ES-I3 (cell line): ENCODE data around the gene GSS.
A peak's percentile ranks its signal among the peaks of the same experiment; 100 is the strongest.

Experiments
- H3K36me3 ChIP-seq: 2 replicates; pipeline ENCODE4 v1.6.1; 2013; ENCODE audit warnings: mild to moderate bottlenecking, low read length, control low read depth, moderate library complexity; ENCODE audit not compliant: insufficient read depth
- H3K4me1 ChIP-seq: 2 replicates; pipeline ENCODE4 v1.6.1; 2013; ENCODE audit warnings: mild to moderate bottlenecking, control low read depth, low read length; ENCODE audit not compliant: insufficient read depth
- H3K9ac ChIP-seq: 2 replicates; pipeline ENCODE4 v1.6.1; 2013; ENCODE audit warnings: low read depth, mild to moderate bottlenecking, low read length, moderate library complexity
- H3K9me3 ChIP-seq: 2 replicates; pipeline ENCODE4 v1.6.1; 2013; ENCODE audit warnings: mild to moderate bottlenecking, low read length, moderate library complexity; ENCODE audit not compliant: control insufficient read depth, insufficient read depth

GSS gene

DNA sequence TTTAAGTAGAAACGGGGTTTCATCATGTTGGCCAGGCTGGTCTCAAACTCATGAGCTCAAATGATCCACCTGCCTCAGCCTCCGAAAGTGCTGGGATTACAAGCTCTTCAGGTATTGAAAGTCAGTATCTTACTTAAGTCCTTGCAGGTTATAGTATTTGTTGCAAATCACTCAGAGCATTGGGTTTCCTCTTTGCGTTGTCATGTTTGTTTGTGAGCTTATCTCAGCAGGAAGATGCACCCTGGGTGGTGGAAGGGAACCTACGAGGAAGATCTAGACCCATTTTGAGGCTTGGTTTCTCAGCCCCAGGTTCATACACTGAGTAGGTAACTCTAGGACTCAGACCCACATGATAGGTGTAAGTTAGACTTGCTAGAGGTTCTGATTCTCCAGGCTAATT is 18.6 kb upstream of the GSS start:
- H3K9ac ChIP-seq: no peak overlapping the region
- no peaks in the 10 kb centered on the region for H3K9me3 ChIP-seq
- H3K4me1 ChIP-seq: peaks cover 4% of the 10 kb centered on the region; the same call in 1 of the 2 replicates
- H3K36me3 ChIP-seq: no peaks in the 10 kb centered on the region

DNA sequence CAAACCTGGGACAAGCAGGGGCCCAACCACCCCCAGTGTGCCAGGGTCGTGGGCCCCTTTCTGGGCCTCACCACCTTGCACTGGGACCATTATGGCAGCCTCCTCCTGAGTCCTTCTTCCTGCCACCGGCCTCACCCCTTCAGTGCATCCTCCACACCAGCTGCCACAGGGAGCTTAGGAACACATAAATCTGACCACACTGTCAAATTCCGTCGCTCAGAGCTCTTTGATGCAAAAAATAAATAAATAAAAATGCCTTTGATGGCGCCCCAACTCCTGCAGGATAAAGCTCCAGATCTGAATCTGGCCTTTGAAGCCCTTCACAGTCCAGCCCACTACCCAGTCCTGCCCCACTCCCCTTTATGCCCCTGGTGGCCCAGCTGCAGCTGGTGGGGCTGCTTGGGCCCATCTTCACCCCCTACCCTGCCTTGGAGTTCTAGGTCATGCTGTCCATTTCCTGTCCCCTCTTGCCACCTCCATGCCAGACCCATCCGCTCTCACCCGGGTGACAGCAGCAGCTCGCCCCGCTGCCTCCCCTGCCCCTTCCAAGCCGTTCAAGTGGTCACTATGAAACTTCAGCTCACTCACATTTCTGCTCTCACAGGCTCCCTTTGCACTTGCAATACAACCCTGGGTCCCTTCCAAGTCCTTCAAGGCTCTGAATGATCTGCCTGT is 16.1 kb upstream of the GSS start:
- H3K36me3 ChIP-seq: no peaks in the 10 kb centered on the region
- H3K9me3 ChIP-seq: no peaks in the 10 kb centered on the region
- H3K4me1 ChIP-seq: no peaks in the 10 kb centered on the region
- H3K9ac ChIP-seq: no peak overlapping the region

DNA sequence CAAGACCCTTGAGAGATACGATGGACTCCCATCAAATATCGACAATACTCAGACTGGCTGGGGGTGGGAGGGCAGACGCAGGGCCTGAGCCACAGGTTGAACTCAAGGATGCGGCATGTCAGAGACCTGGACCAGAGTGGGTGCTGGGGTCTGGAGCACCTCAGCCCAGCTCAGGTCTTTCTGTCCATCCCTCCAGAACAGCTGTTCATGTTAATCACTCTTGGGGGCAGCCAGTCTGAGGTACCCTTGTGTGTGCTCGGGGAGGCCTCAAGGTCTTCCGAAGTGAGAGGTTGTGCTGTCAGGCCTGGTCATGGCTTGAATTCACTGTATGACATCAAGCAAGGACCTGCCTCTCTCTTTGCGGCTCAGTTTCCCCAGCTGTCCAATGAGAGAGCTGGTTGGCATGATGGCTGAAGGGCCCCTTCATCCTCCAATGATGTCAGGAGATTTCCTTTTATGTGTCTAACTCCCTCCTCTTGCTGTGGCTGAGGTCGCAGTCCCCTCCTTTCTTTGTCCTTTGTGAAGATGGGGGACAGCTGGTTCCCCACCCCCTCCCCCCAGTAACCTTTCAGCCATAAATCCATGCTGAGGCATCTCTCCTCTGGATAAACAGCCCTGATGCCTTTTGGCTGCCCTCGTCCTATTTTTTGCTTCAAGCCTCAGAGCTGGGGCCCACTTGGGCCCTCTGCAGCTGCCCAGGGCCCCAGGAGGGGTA is 15.4 kb upstream of the GSS start:
- no peaks in the 10 kb centered on the region for H3K9me3 ChIP-seq
- H3K36me3 ChIP-seq: no peaks in the 10 kb centered on the region
- H3K9ac ChIP-seq: no peak overlapping the region
- no peaks in the 10 kb centered on the region for H3K4me1 ChIP-seq

DNA sequence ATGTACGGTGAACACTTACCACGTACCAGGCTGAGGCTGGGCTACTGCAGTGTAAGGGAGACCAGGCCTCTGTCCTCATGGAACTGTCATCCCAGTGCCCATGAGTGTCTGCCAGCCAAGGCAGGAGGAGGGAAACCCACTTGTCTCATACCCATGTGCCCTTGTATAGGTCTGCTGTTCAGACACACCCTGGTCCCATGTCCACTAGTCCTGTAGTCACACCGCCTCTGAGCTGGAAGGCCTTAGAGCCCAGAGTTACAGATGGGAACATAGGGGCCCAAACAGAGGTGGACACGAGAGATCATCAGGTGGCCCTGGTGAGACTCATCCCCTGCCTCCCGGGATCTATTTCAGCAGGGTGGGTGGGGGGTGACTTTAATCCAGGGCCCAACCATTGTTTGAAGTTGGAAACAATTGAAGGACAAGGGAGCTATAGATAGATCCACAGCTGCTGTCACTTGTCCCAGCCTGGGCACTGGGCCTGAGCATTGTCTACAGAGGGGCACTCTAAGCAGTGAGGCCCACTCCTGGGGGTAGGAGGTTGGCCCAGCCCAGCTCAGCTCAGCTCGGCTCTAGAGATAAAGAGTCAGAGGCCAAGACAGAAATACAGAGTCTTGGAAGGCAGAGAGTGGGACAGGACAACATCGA is 14.7 kb upstream of the GSS start:
- no peaks in the 10 kb centered on the region for H3K36me3 ChIP-seq
- H3K9ac ChIP-seq: no peak overlapping the region

DNA sequence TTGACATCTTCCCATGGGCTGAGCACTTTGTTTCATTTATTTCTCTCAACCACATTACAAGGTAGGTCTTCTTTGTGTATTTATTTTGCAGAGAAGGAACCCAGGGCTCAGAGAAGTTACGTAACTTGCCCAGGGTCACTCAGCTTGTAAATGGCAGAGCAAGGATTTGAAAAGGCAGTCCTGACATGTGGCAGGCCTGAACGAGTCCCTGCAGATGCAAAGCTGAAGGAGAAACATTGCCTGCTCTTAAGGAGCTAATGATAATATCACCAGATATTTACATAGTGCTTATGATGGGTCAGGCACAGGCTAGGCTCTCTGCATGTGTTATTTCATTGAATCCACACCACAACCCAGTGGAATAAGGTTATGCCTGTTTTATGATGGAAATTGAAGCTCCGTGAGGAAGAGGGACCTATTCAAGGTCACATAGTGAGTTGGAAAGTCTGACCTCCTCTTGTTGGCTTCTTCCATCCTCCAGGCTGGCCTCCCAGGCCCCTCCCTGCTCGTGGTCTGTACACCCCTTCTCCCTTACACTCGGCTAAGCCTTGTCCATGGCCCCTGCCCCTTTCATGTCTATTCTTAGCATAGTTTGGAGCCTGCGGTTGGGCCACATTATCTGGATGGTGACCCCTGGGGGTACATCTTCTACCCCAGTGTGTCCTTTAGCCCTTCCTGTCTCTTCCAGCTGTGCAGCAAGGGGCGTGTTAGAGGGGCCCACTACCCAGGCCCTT is 12.6 kb upstream of the GSS start:
- no peaks in the 10 kb centered on the region for H3K9me3 ChIP-seq
- no peak overlapping the region for H3K9ac ChIP-seq
- H3K4me1 ChIP-seq: no peaks in the 10 kb centered on the region
- H3K36me3 ChIP-seq: no peaks in the 10 kb centered on the region

More for the DNA sequence above, 14.7 kb upstream of the GSS start:
- H3K4me1 ChIP-seq: no peaks in the 10 kb centered on the region
- H3K9me3 ChIP-seq: no peaks in the 10 kb centered on the region

DNA sequence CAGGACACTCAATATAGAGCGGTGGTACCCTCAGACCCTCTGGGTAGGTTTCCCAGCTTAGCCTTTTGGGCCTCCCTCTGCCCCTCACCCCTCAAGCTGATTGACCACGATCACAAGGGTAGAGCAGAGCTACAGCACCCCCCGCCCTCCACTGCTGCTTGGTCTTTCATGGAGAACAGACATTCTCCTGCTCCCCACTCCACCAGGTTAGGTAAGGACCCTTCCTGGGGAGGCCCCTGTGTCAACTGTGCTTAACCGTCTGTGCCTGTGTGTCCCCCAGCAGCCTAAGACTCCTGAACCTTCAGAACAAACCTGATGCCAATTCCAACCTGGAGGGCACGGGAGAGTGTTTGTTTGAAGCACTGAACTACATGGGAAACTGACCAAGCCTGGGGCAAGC is 11.8 kb upstream of the GSS start:
- Histone ChIP-seq H3K4me1 (no peaks in the 10 kb centered on the region), H3K9ac (no peak overlapping the region), H3K9me3 (no peaks in the 10 kb centered on the region)

DNA sequence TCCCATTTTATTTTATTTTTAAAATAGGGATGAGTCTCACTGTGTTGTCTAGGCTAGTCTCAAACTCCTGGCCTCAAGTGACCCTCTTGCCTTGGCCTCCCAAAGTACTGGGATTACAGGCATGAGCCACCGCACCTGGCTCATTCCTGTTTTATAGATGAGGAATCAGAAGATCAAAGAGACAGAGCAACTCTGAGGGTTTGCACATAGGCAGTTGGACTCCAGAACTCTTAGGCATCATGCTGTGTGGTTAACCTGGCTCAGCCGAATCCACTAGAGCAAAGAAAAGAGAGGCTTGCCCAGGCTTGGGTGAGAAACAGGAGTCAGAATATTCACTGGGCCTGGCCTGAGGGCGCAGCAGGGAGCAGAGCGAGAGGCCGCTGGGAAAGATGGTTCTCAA is 9.4 kb upstream of the GSS start:
- no peaks in the 10 kb centered on the region for H3K36me3 ChIP-seq

More for the DNA sequence above, 11.8 kb upstream of the GSS start:
- H3K36me3 ChIP-seq: no peaks in the 10 kb centered on the region

DNA sequence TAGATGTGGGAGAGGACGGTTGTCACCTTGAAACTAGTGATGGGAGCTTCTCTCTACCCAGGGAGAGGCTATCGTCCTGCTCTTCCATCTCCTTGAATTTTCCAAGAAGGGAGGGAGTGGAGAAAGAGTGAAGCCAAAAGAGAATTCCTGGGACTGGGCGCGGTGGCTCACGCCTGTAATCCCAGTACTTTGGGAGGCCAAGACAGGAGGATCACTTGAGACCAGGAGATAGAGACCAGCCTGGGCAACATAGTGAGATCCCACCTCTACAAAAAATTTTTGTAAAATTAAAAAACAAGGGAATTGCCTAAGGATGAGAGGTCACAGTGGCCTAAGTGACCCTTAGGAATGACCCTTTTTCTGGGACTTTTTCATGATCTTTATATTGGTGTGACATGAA is 8.9 kb upstream of the GSS start:
- no peak overlapping the region for H3K9ac ChIP-seq
- H3K4me1 ChIP-seq: no peaks in the 10 kb centered on the region
- no peaks in the 10 kb centered on the region for H3K9me3 ChIP-seq
- H3K36me3 ChIP-seq: no peaks in the 10 kb centered on the region

More for the DNA sequence above, 9.4 kb upstream of the GSS start:
- no peaks in the 10 kb centered on the region for H3K9me3 ChIP-seq
- no peaks in the 10 kb centered on the region for H3K4me1 ChIP-seq
- no peak overlapping the region for H3K9ac ChIP-seq

DNA sequence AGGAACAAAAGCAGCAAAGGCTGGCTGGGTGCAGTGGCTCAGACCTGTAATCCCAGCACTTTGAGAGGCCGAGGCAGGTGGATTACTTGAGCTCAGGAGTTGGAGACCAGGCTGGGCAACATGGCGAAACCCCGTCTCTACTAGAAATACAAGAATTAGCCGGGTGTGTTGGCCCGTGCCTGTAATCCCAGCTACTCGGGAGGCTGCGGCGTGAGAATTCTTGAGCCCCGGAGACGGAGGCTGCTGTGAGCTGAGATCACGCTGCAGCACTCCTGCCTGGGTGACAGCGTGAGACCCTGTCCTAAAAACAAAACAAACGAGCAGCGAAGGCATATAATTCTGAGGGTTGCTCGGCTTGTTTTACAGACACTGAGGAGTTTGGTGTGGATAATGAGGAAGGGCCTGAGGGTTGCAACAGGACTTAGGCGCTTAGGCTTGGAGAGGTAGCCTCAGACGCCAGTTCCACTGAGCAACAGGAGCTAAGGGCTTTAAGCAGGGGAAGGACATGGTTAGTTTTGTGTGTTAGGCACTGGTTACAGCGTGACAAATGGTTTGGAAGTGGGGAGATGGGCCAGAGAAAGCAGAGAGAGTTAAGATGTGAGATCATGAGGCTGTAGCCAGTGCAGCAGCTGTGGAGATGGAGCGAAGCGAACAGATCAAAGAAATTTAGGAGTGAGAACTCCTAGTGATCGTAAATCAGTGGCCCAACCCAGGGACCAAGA is 1.3 kb upstream of the GSS start:
- Histone ChIP-seq H3K4me1 (peaks cover 20% of the 10 kb centered on the region), H3K36me3 (no peaks in the 10 kb centered on the region), H3K9me3 (no peaks in the 10 kb centered on the region), H3K9ac (no peak overlapping the region)

DNA sequence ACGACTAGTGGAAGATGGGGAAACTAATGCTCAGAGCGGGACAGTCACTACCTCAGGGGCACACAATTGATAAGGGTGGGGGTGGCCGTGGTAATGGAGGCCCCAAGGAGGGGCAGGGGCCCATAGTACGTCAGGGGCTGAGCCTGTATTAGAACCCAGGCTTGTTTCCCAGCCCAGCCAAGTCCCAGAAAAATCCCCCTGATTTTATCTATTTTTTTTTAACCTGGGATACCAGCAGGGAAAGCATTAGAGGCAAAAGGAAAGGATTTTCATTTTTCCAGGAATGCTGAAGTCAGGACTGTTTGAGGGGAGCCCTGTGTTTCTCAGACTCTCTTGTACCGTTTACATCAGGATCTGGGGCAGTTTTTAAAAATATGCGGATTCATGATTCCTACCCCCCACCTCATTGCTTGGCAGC is 444 bp upstream of the GSS start:
- Histone ChIP-seq H3K4me1 (peaks cover 20% of the 10 kb centered on the region), H3K9ac (peak overlapping the region; percentile 74), H3K9me3 (no peaks in the 10 kb centered on the region), H3K36me3 (no peaks in the 10 kb centered on the region)

DNA sequence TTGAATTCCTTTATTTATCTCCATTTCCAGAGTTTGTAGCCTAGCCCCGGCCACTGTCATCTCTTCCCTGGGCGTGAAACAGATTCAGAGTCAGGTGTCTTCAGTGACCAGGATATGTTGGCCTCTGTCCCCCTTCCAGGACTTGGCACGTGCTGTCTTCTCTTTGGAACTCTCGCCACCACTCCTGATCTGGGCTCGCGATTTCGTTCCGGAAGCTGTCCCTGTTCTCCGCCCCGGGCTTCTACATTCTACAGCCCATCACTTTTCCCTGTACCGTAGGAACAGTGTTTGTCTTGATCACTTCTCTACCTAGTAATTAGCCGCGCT is 739 bp downstream of the GSS start:
- Histone ChIP-seq H3K9ac (peak overlapping the region; percentile 74), H3K9me3 (no peaks in the 10 kb centered on the region), H3K36me3 (peaks cover 4% of the 10 kb centered on the region; the same call in 1 of the 2 replicates), H3K4me1 (peaks cover 20% of the 10 kb centered on the region)

DNA sequence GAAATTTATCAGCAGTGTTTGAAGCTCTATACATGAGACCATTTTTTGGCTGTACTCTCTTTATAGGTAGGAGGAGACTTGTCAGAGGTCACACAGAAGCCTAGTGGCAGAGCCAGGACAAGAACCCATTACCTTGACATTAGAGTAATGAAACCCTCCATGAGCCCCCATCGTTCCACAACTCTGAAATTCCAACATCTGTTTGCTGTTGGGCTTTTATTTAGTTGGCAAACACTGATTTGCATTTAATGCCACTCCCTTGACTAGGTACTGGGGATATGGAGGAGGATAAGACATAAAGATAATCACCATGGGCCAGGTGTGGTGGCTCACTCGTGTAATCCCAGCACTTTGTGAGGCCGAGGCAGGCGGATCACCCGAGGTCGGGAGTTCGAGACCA is 1.6 kb downstream of the GSS start:
- Histone ChIP-seq H3K4me1 (peaks cover 20% of the 10 kb centered on the region), H3K9ac (no peak overlapping the region), H3K36me3 (peaks cover 4% of the 10 kb centered on the region; the same call in 1 of the 2 replicates), H3K9me3 (no peaks in the 10 kb centered on the region)

DNA sequence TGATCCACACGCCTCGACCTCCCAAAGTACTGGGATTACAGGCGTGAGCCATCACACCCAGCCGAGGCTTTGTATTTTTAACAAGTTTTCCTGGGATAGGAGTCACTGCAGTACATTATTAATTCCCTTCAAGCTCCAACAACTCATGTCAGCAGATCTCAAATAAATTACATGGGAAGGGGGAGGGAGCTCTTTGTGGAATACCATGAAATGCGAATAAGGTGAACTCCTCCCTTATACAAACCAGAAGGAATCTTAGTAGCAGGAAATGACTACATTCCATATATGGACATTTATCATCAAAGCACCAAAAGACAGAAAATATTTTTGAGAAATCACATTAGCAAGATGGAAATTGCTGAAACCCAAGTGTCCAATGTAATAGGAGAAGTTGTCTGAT is 2.9 kb downstream of the GSS start:
- peaks cover 4% of the 10 kb centered on the region; the same call in 1 of the 2 replicates for H3K36me3 ChIP-seq
- H3K9ac ChIP-seq: no peak overlapping the region
- H3K4me1 ChIP-seq: peaks cover 20% of the 10 kb centered on the region
- H3K9me3 ChIP-seq: no peaks in the 10 kb centered on the region

DNA sequence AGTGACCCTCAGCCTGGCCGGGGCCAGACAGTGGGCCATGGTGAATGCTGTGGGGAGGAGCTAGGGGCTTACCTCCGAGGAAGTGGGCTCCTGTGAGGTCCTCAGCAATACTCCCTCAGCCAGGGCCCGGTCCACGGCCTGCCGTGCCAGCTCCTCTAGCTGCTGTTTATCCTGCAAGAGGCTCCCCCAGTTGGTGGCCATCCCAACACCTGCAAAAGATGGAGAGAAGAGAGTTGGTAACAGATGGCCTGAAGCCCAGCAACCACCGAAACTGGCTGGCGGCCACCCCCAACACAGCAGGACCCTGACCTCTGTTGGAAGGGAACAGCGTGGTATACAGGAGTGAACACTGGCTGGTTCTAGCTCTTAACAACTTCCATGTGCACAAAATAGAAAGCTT is 4.0 kb downstream of the GSS start:
- Histone ChIP-seq H3K36me3 (peaks cover 4% of the 10 kb centered on the region; the same call in 1 of the 2 replicates), H3K9me3 (no peaks in the 10 kb centered on the region), H3K4me1 (peaks cover 20% of the 10 kb centered on the region), H3K9ac (no peak overlapping the region)
